Adrenal gland (tissue), 5 donors: ENCODE results near the gene TRAK1.

Source experiments
- CTCF ChIP-seq, 6 experiments: fragments of 450-650 bp in 4 of 6; fragments of 200-600 bp in 2 of 6; sonication (generic) in 1 of 6; IDR thresholded peaks; 1 replicate in 5 of 6; 2 replicates in 1 of 6; pipeline versions ENCODE4 v1.5.1 to v1.8.0; 2016 to 2021; ENCODE audit warnings: antibody characterized with exemption in 6 of 6, mild to moderate bottlenecking in 2 of 6, moderate library complexity in 1 of 6
- POLR2A ChIP-seq, 2 donors: fragments of 450-650 bp; IDR thresholded peaks; one replicate each; pipeline ENCODE4 v1.6.1; 2017; ENCODE audit warnings: antibody characterized with exemption in 2 of 2, mild to moderate bottlenecking in 2 of 2, moderate library complexity in 1 of 2
- donor health status: DM: no; HTN: no; CAD: no.

GRCh38 chr3:42045708-42046243 is 45.4 kb upstream of the TRAK1 start:
- TF ChIP-seq CTCF (IDR thresholded peaks at IDR 0.05) (no peak), POLR2A (IDR thresholded peaks at IDR 0.05) (no peak)
